Activated T-cell treated with anti-CD3 and anti-CD28 coated beads, Interleukin-2, amount 50 U/mL, for 24 hours (primary cell): ENCODE measurements around the gene SLIT1.

Experiments
- DNase-seq: peaks from one replicate; pipeline ENCODE4 v3.0.0-alpha.2; 2020
- H3K27ac Mint-ChIP-seq: 2 replicates; pipeline ENCODE4 v1.8.0; 2020; ENCODE audit warnings: mild to moderate bottlenecking, mixed read lengths
- H3K27me3 Mint-ChIP-seq: 2 replicates; pipeline ENCODE4 v1.8.0; 2020; ENCODE audit warnings: mixed read lengths
- H3K36me3 Mint-ChIP-seq: 2 replicates; pipeline ENCODE4 v1.8.0; 2020; ENCODE audit warnings: low read depth, mixed read lengths
- H3K4me1 Mint-ChIP-seq: 2 replicates; pipeline ENCODE4 v1.8.0; 2020; ENCODE audit warnings: low read depth, mixed read lengths
- H3K4me3 Mint-ChIP-seq: 2 replicates; pipeline ENCODE4 v1.8.0; 2020; ENCODE audit warnings: mild to moderate bottlenecking, moderate library complexity, mixed read lengths
- H3K9me3 Mint-ChIP-seq: 2 replicates; pipeline ENCODE4 v1.8.0; 2020; ENCODE audit warnings: mixed read lengths

The SLIT1 gene

GRCh38 chr10:97062456-97062855 is 123.3 kb downstream of the SLIT1 start:
- Mint-ChIP-seq H3K9me3 (no peaks in the 10 kb centered on the region), H3K4me3 (no peak overlapping the region), H3K36me3 (no peaks in the 10 kb centered on the region), H3K27ac (no peak overlapping the region), H3K4me1 (no peaks in the 10 kb centered on the region), H3K27me3 (no peaks in the 10 kb centered on the region)
- no peak for DNase-seq

- H3K9me3 Mint-ChIP-seq = no peaks in the 10 kb centered on the region
- no peak overlapping the region for H3K4me3 Mint-ChIP-seq
- H3K36me3 Mint-ChIP-seq = no peaks in the 10 kb centered on the region
- DNase-seq = no peak
- no peaks in the 10 kb centered on the region for H3K27me3 Mint-ChIP-seq
- no peaks in the 10 kb centered on the region for H3K4me1 Mint-ChIP-seq
- H3K27ac Mint-ChIP-seq = no peak overlapping the region
Observed at GRCh38 chr10:97062046-97062445, 123.7 kb downstream of the SLIT1 start.

GRCh38 chr10:97061423-97061822 is 124.3 kb downstream of the SLIT1 start:
- H3K27me3 Mint-ChIP-seq = no peaks in the 10 kb centered on the region
- no peaks in the 10 kb centered on the region for H3K4me1 Mint-ChIP-seq
- H3K4me3 Mint-ChIP-seq = no peak overlapping the region
- H3K27ac Mint-ChIP-seq = no peak overlapping the region
- H3K9me3 Mint-ChIP-seq = no peaks in the 10 kb centered on the region
- DNase-seq = no peak
- H3K36me3 Mint-ChIP-seq = no peaks in the 10 kb centered on the region

GRCh38 chr10:97060441-97061084 is 125.2 kb downstream of the SLIT1 start:
- Mint-ChIP-seq H3K36me3 (no peaks in the 10 kb centered on the region), H3K27me3 (no peaks in the 10 kb centered on the region), H3K4me3 (no peak overlapping the region), H3K4me1 (no peaks in the 10 kb centered on the region), H3K27ac (no peak overlapping the region), H3K9me3 (no peaks in the 10 kb centered on the region)
- DNase-seq = no peak

GRCh38 chr10:97059872-97060205 is 125.9 kb downstream of the SLIT1 start:
- Mint-ChIP-seq H3K36me3 (no peaks in the 10 kb centered on the region), H3K27me3 (no peaks in the 10 kb centered on the region), H3K9me3 (no peaks in the 10 kb centered on the region), H3K27ac (no peak overlapping the region), H3K4me1 (no peaks in the 10 kb centered on the region), H3K4me3 (no peak overlapping the region)
- DNase-seq = no peak

- Mint-ChIP-seq H3K9me3 (no peaks in the 10 kb centered on the region), H3K27ac (no peak overlapping the region), H3K36me3 (no peaks in the 10 kb centered on the region), H3K27me3 (no peaks in the 10 kb centered on the region), H3K4me1 (no peaks in the 10 kb centered on the region), H3K4me3 (no peak overlapping the region)
- no peak for DNase-seq
Observed at GRCh38 chr10:97059006-97059871, 126.5 kb downstream of the SLIT1 start.

GRCh38 chr10:97058521-97058920 is 127.2 kb downstream of the SLIT1 start:
- H3K36me3 Mint-ChIP-seq = no peaks in the 10 kb centered on the region
- no peaks in the 10 kb centered on the region for H3K9me3 Mint-ChIP-seq
- no peak for DNase-seq
- H3K27me3 Mint-ChIP-seq = no peaks in the 10 kb centered on the region
- H3K27ac Mint-ChIP-seq = no peak overlapping the region
- H3K4me3 Mint-ChIP-seq = no peak overlapping the region
- no peaks in the 10 kb centered on the region for H3K4me1 Mint-ChIP-seq

GRCh38 chr10:97057491-97058235 is 128.1 kb downstream of the SLIT1 start:
- Mint-ChIP-seq H3K36me3 (no peaks in the 10 kb centered on the region), H3K9me3 (no peaks in the 10 kb centered on the region), H3K4me3 (no peak overlapping the region), H3K4me1 (no peaks in the 10 kb centered on the region), H3K27ac (no peak overlapping the region), H3K27me3 (no peaks in the 10 kb centered on the region)
- no peak for DNase-seq

- Mint-ChIP-seq H3K9me3 (peaks cover under 1% of the 10 kb centered on the region), H3K27ac (no peak overlapping the region), H3K36me3 (no peaks in the 10 kb centered on the region), H3K4me3 (no peak overlapping the region), H3K4me1 (no peaks in the 10 kb centered on the region), H3K27me3 (no peaks in the 10 kb centered on the region)
- DNase-seq = no peak
Observed at GRCh38 chr10:97056003-97056630, 129.6 kb downstream of the SLIT1 start.

- peaks cover 3% of the 10 kb centered on the region for H3K9me3 Mint-ChIP-seq
- DNase-seq = no peak
- H3K36me3 Mint-ChIP-seq = no peaks in the 10 kb centered on the region
- peaks cover 8% of the 10 kb centered on the region for H3K4me1 Mint-ChIP-seq
- H3K27me3 Mint-ChIP-seq = peaks cover 7% of the 10 kb centered on the region
- H3K27ac Mint-ChIP-seq = no peak overlapping the region
- H3K4me3 Mint-ChIP-seq = no peak overlapping the region
Observed at GRCh38 chr10:97053276-97053675, 132.5 kb downstream of the SLIT1 start.

- no peak for DNase-seq
- Mint-ChIP-seq H3K27ac (no peak overlapping the region), H3K9me3 (peaks cover 3% of the 10 kb centered on the region), H3K4me1 (peaks cover 8% of the 10 kb centered on the region), H3K36me3 (no peaks in the 10 kb centered on the region), H3K27me3 (peaks cover 7% of the 10 kb centered on the region), H3K4me3 (no peak overlapping the region)
Observed at GRCh38 chr10:97050956-97051496, 134.7 kb downstream of the SLIT1 start.

- DNase-seq = no peak
- H3K4me1 Mint-ChIP-seq = peaks cover 8% of the 10 kb centered on the region
- H3K36me3 Mint-ChIP-seq = no peaks in the 10 kb centered on the region
- H3K4me3 Mint-ChIP-seq = no peak overlapping the region
- peaks cover 7% of the 10 kb centered on the region for H3K27me3 Mint-ChIP-seq
- no peak overlapping the region for H3K27ac Mint-ChIP-seq
- H3K9me3 Mint-ChIP-seq = peaks cover 3% of the 10 kb centered on the region
Observed at GRCh38 chr10:97050205-97050745, 135.5 kb downstream of the SLIT1 start.

GRCh38 chr10:97049670-97050069 is 136.1 kb downstream of the SLIT1 start:
- H3K36me3 Mint-ChIP-seq = no peaks in the 10 kb centered on the region
- H3K27me3 Mint-ChIP-seq = peaks cover 7% of the 10 kb centered on the region
- no peak overlapping the region for H3K4me3 Mint-ChIP-seq
- peaks cover 8% of the 10 kb centered on the region for H3K4me1 Mint-ChIP-seq
- H3K27ac Mint-ChIP-seq = no peak overlapping the region
- H3K9me3 Mint-ChIP-seq = peaks cover 3% of the 10 kb centered on the region
- DNase-seq = no peak
